GM23248 (cell line): ENCODE results near the gene CRB3. TPM values are rescaled to one million over a fixed set of nuclear protein-coding genes. Genes with fewer than 3 reads are reported as not detected.

Experiments
- DNase-seq: peaks from one replicate; pipeline ENCODE4 v3.0.0-alpha.2; 2015
- H2AFZ ChIP-seq: fragments of 200-600 bp; sonication (generic); 2 replicates; pipeline ENCODE4 v1.6.1; 2016; ENCODE audit warnings: antibody characterized with exemption
- H3F3A ChIP-seq: fragments of 200-600 bp; sonication (generic); 2 replicates; pipeline ENCODE4 v1.6.1; 2016; ENCODE audit warnings: mild to moderate bottlenecking, antibody characterized with exemption, mixed run types; ENCODE audit not compliant: insufficient read depth
- H3K27ac ChIP-seq: fragments of 200-600 bp; sonication (generic); 2 replicates; pipeline ENCODE4 v1.5.1; 2016; ENCODE audit warnings: mild to moderate bottlenecking
- H3K27me3 ChIP-seq: fragments of 200-600 bp; sonication (generic); replicated peaks from 2 replicates; pipeline ENCODE4 v1.6.1; 2016; ENCODE audit warnings: mild to moderate bottlenecking; ENCODE audit not compliant: insufficient read depth
- H3K36me3 ChIP-seq: fragments of 200-600 bp; sonication (generic); 2 replicates; pipeline ENCODE4 v1.6.1; 2016; ENCODE audit warnings: low read depth, mild to moderate bottlenecking
- H3K4me1 ChIP-seq: fragments of 200-600 bp; sonication (generic); 2 replicates; pipeline ENCODE4 v1.6.1; 2016; ENCODE audit warnings: mild to moderate bottlenecking; ENCODE audit not compliant: insufficient read depth
- H3K4me2 ChIP-seq: fragments of 200-600 bp; sonication (generic); one replicate; pipeline ENCODE4 v1.6.1; 2016; ENCODE audit warnings: mild to moderate bottlenecking; ENCODE audit not compliant: unreplicated experiment
- H3K4me3 ChIP-seq: fragments of 200-600 bp; sonication (generic); 2 replicates; pipeline ENCODE4 v1.5.1; 2016; ENCODE audit warnings: mild to moderate bottlenecking
- H3K79me2 ChIP-seq: fragments of 200-600 bp; sonication (generic); 2 replicates; pipeline ENCODE4 v1.6.1; 2016; ENCODE audit warnings: mild to moderate bottlenecking; ENCODE audit not compliant: insufficient read depth
- H3K9ac ChIP-seq: fragments of 200-600 bp; sonication (generic); 2 replicates; pipeline ENCODE4 v1.6.1; 2016; ENCODE audit warnings: mild to moderate bottlenecking
- H3K9me2 ChIP-seq: fragments of 200-600 bp; sonication (generic); 2 replicates; pipeline ENCODE4 v1.6.1; 2016; ENCODE audit warnings: mixed run types, mild to moderate bottlenecking, moderate library complexity; ENCODE audit not compliant: insufficient read depth
- H3K9me3 ChIP-seq: fragments of 200-600 bp; sonication (generic); one replicate; pipeline ENCODE4 v1.6.1; 2017; ENCODE audit warnings: low read depth
- H4K20me1 ChIP-seq: fragments of 200-600 bp; sonication (generic); 2 replicates; pipeline ENCODE4 v1.6.0; 2016; ENCODE audit not compliant: insufficient read depth
- EZH2 ChIP-seq: fragments of 200-600 bp; sonication (generic); IDR thresholded peaks from 2 replicates; pipeline ENCODE4 v1.6.1; 2018; ENCODE audit warnings: antibody characterized with exemption, mild to moderate bottlenecking; ENCODE audit not compliant: insufficient read depth, poor library complexity, severe bottlenecking
- EZH2phosphoT487 ChIP-seq: fragments of 200-600 bp; sonication (generic); IDR thresholded peaks from 2 replicates; pipeline ENCODE4 v1.6.1; 2018; ENCODE audit warnings: antibody characterized with exemption, moderate library complexity, mild to moderate bottlenecking, low read depth; ENCODE audit not compliant: insufficient read depth
- WGBS, 2 experiments: methylation state at CpG; one replicate each; pipeline ENCODE4 v1.1.6; 2015 to 2017; ENCODE audit warnings: low lambda C conversion rate in 2 of 2, low coverage in 1 of 2; ENCODE audit errors: missing lambda C conversion rate in 2 of 2; 5-methylcytosine and 5-hydroxymethylcytosine counted together
- in situ Hi-C: fragments of 300-500 bp; cut with MboI; formaldehyde crosslinking; loops from 2 replicates; pipeline ENCODE4 v1.15.0; 2020
- polyA plus RNA-seq: library from polyadenylated mRNA; unstranded; fragments of >200 nt; fragmentation: Nextera tagmentation; extraction: Ambion mirVana; gene quantifications from 2 replicates; pipeline ENCODE4 v1.2.1, GENCODE V29; 2016
- total RNA-seq: library from RNA; depleted of rRNA; stranded (reverse); fragments of >200 nt; shearing (Covaris generic); gene quantifications from 2 replicates; pipeline ENCODE4 v1.2.3, GENCODE V29; 2014

The CRB3 gene
- total and polyA plus RNA-seq, 2 experiments from 2014 or later = not detected

- H3K9ac ChIP-seq = no peak overlapping the region
- in situ Hi-C loops = no loop called here
- TF ChIP-seq EZH2phosphoT487 (no peak), EZH2 (no peak)
Observed at GRCh38 chr19:6498294-6499036, 34.4 kb downstream of the CRB3 start.

GRCh38 chr19:6499052-6499790 is 35.1 kb downstream of the CRB3 start:
- H3K27ac ChIP-seq = no peak overlapping the region
- H3K4me3 ChIP-seq = no peak overlapping the region
- DNase-seq = no peak
- in situ Hi-C loops = no loop called here
- H3K4me2 ChIP-seq = no peak overlapping the region
- no peak overlapping the region for H3K9ac ChIP-seq
- peaks cover 32% of the 10 kb centered on the region for H3K27me3 ChIP-seq
- no peaks in the 10 kb centered on the region for H3K79me2 ChIP-seq
- no peaks in the 10 kb centered on the region for H3K9me3 ChIP-seq
- TF ChIP-seq EZH2 (no peak), EZH2phosphoT487 (no peak)
- H3F3A ChIP-seq = no peaks in the 10 kb centered on the region
- no peaks in the 10 kb centered on the region for H3K9me2 ChIP-seq
- no peak overlapping the region for H2AFZ ChIP-seq
- no peaks in the 10 kb centered on the region for H3K4me1 ChIP-seq
- no peaks in the 10 kb centered on the region for H4K20me1 ChIP-seq
- no peaks in the 10 kb centered on the region for H3K36me3 ChIP-seq
- 47 to 49% methylated on average over 17 of the region's 17 CpGs for WGBS, 2 experiments

More at GRCh38 chr19:6498294-6499036, 34.4 kb downstream of the CRB3 start:
- Histone ChIP-seq H3K27ac (no peak overlapping the region), H3K9me2 (no peaks in the 10 kb centered on the region), H3K79me2 (no peaks in the 10 kb centered on the region), H4K20me1 (no peaks in the 10 kb centered on the region), H3K4me1 (no peaks in the 10 kb centered on the region), H3K4me3 (no peak overlapping the region), H3K36me3 (no peaks in the 10 kb centered on the region), H3K9me3 (no peaks in the 10 kb centered on the region), H3K27me3 (peaks cover 32% of the 10 kb centered on the region), H2AFZ (no peak overlapping the region), H3F3A (no peaks in the 10 kb centered on the region), H3K4me2 (no peak overlapping the region)
- 63 to 67% methylated on average over 7 of the region's 7 CpGs for WGBS, 2 experiments
- no peak for DNase-seq

DNA sequence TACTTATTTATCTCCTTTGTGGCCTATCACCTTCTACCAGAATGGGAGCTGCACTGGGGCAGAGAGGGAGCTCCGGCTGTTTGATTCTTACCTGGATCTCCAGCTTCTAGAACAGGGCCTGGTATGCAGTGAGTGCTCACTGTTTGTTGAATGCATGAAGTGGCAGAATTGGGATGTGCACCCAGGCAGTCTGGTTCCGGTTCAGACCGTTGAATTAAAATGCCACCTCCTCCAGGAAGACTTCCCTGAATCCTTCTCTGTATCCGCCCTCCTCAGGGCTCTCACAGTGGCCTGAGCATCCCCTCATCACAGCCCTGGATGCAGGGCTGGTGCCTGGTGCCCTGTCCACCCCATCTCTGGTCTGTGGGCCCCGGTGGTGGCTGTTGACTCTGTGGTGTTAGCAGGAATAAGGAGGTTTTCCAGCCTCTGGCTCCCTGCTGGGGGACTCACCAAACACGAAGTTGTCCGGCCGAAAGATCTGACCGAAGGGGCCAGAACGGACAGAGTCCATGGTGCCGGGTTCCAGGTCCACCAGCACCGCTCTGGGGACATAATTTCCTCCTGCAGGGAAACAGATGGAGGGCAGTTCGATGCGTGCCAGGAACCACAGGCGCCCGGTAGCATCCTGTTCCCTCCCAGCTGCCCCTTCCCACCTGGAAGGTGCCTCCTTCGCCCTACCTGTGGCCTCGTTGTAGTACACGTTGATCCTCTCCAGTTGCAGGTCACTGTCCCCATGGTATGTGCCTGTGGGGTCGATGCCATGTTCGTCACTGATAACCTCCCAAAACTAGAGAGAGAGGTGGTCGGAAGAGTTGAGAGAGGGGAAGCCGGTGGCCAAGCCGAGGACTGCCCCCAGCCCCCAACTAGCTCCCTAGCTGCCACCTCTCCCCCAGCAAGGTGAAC is 37.0 kb downstream of the CRB3 start:
- no peak overlapping the region for H3K4me3 ChIP-seq
- H3K9me2 ChIP-seq = no peaks in the 10 kb centered on the region
- H3F3A ChIP-seq = no peaks in the 10 kb centered on the region
- no peak overlapping the region for H3K4me2 ChIP-seq
- peaks cover 32% of the 10 kb centered on the region for H3K27me3 ChIP-seq
- H2AFZ ChIP-seq = no peak overlapping the region
- no peak for TF ChIP-seq EZH2
- no peak for TF ChIP-seq EZH2phosphoT487
- no peaks in the 10 kb centered on the region for H3K36me3 ChIP-seq
- H3K9ac ChIP-seq = no peak overlapping the region
- no peak for DNase-seq
- H3K4me1 ChIP-seq = no peaks in the 10 kb centered on the region
- no peaks in the 10 kb centered on the region for H3K9me3 ChIP-seq
- in situ Hi-C loops = no loop called here
- H3K27ac ChIP-seq = no peak overlapping the region
- no peaks in the 10 kb centered on the region for H4K20me1 ChIP-seq
- H3K79me2 ChIP-seq = no peaks in the 10 kb centered on the region
- WGBS, 2 experiments = 60 to 61% methylated on average over 23 to 24 of the region's 24 CpGs
